GM12878 (cell line): Measurements from ENCODE around the gene LYSMD2. TPM values are rescaled to one million over a fixed set of nuclear protein-coding genes. Genes with fewer than 3 reads are reported as not detected.

ENCODE experiments used
- ATAC-seq: fragments of 200-7000 bp; cut with Tn5 transposase; 3 replicates; pipeline ENCODE4 v1.9.1; 2020; ENCODE audit warnings: mild to moderate bottlenecking, moderate library complexity
- BruUV-seq: library from RNA; stranded (reverse); fragments of 400-500 nt; replicated peaks from 2 replicates; lab custom pipeline; 2021; lab: Mats Ljungman, UMichigan
- CTCF ChIA-PET: fragments of 300-600 bp; sonication (Branson Sonifier 250); formaldehyde crosslinking; extraction: SDS; loops from one replicate; lab custom pipeline; 2021; ENCODE audit warnings: inconsistent platforms; lab: Yijun Ruan, JAX
- POLR2A ChIA-PET: fragments of 350-600 bp; formaldehyde crosslinking; extraction: SDS; loops from one replicate; lab custom pipeline; 2021; ENCODE audit warnings: inconsistent platforms; lab: Charles Lee
- RAD21 ChIA-PET: fragments of 300-600 bp; sonication (Branson Sonifier 250); formaldehyde crosslinking; loops from one replicate; lab custom pipeline; 2023; ENCODE audit warnings: antibody characterized with exemption; ENCODE audit not compliant: unreplicated experiment; lab: Charles Lee
- SMC1A ChIA-PET: fragments of 300-600 bp; sonication (Branson Sonifier 250); formaldehyde crosslinking; loops from one replicate; lab custom pipeline; 2023; ENCODE audit not compliant: unreplicated experiment, uncharacterized antibody; lab: Charles Lee
- DNase-seq: peaks from one replicate; pipeline ENCODE4 v3.0.0-alpha.2; 2011; ENCODE audit warnings: low read depth, low spot score
- FAIRE-seq: peaks from 3 replicates; lab custom pipeline; 2011; peaks lifted over from hg19 to GRCh38; lab: Jason Lieb, UNC
- H2AFZ ChIP-seq: 2 replicates; pipeline ENCODE4 v1.6.0; 2011; ENCODE audit warnings: low read depth, low read length, control low read depth; ENCODE audit not compliant: control insufficient read depth
- H3K27ac ChIP-seq: 2 replicates; pipeline ENCODE4 v1.5.1; 2011; ENCODE audit warnings: control low read depth; ENCODE audit not compliant: control insufficient read depth, insufficient read depth
- H3K27me3 ChIP-seq, 2 experiments: replicated peaks in 1 of 2; 2 replicates each; pipeline versions ENCODE4 v1.6.0 to v1.6.1; 2011; ENCODE audit warnings: low read length in 1 of 2; ENCODE audit not compliant: control insufficient read depth in 2 of 2, insufficient read depth in 2 of 2
- H3K36me3 ChIP-seq, 2 experiments: 2 replicates each; pipeline ENCODE4 v1.5.1; 2011; ENCODE audit warnings: low read length in 1 of 2; ENCODE audit not compliant: control insufficient read depth in 2 of 2, insufficient read depth in 2 of 2
- H3K4me1 ChIP-seq: 2 replicates; pipeline ENCODE4 v1.6.1; 2011; ENCODE audit warnings: mild to moderate bottlenecking, low read length, moderate library complexity, mixed read lengths; ENCODE audit not compliant: control insufficient read depth, insufficient read depth
- H3K4me2 ChIP-seq: 2 replicates; pipeline ENCODE4 v1.6.0; 2011; ENCODE audit warnings: control low read depth; ENCODE audit not compliant: control insufficient read depth, insufficient read depth
- H3K4me3 ChIP-seq: fragments of 200-600 bp; sonication (generic); 2 replicates; pipeline ENCODE4 v1.5.1; 2016
- H3K79me2 ChIP-seq: 2 replicates; pipeline ENCODE4 v1.6.0; 2011; ENCODE audit warnings: low read length; ENCODE audit not compliant: control insufficient read depth, insufficient read depth
- H3K9ac ChIP-seq: 2 replicates; pipeline ENCODE4 v1.8.0; 2011; ENCODE audit warnings: low read length, control low read depth, mixed read lengths; ENCODE audit not compliant: control insufficient read depth, insufficient read depth
- H3K9me3 ChIP-seq: replicated peaks from 3 replicates; pipeline ENCODE4 v1.5.1; 2011; ENCODE audit warnings: mild to moderate bottlenecking, low read length; ENCODE audit not compliant: control insufficient read depth, insufficient read depth
- H4K20me1 ChIP-seq: 2 replicates; pipeline ENCODE4 v1.6.0; 2011; ENCODE audit not compliant: control insufficient read depth, insufficient read depth
- CBX3 ChIP-seq: fragments of 200-600 bp; sonication (generic); IDR thresholded peaks from 2 replicates; pipeline ENCODE4 v1.6.1; 2016; ENCODE audit warnings: low read depth, borderline replicate concordance
- CTCF ChIP-seq, 3 experiments: IDR thresholded peaks in 2 of 3; conservative IDR thresholded peaks in 1 of 3; 2 replicates each; pipeline ENCODE4 v1.5.1; 2011; ENCODE audit warnings: low read depth in 3 of 3, low read length in 3 of 3, mild to moderate bottlenecking in 3 of 3, control low read depth in 2 of 3, moderate library complexity in 2 of 3, inconsistent platforms in 1 of 3, mixed read lengths in 1 of 3; ENCODE audit not compliant: control insufficient read depth in 2 of 3, insufficient read depth in 1 of 3; ENCODE audit errors: extremely low read depth in 1 of 3
- EED ChIP-seq: sonication (generic); IDR thresholded peaks from 2 replicates; pipeline ENCODE4 v1.6.1; 2016; ENCODE audit warnings: antibody characterized with exemption, low read depth
- ETV6 ChIP-seq, 2 experiments: fragments of 450-650 bp in 1 of 2; IDR thresholded peaks in 1 of 2; conservative IDR thresholded peaks in 1 of 2; 2 replicates each; pipeline ENCODE4 v1.6.1; 2014; ENCODE audit warnings: antibody characterized with exemption in 1 of 2, borderline replicate concordance in 1 of 2, low read depth in 1 of 2, mild to moderate bottlenecking in 1 of 2, moderate library complexity in 1 of 2
- IKZF1 ChIP-seq: fragments of 450-650 bp; conservative IDR thresholded peaks from 2 replicates; pipeline ENCODE4 v1.6.1; 2017; ENCODE audit warnings: antibody characterized with exemption, mild to moderate bottlenecking
- JUNB ChIP-seq: IDR thresholded peaks from 2 replicates; pipeline ENCODE4 v1.6.1; 2016; ENCODE audit warnings: antibody characterized with exemption, mild to moderate bottlenecking
- MYB ChIP-seq: fragments of 150-350 bp; IDR thresholded peaks from 2 replicates; pipeline ENCODE4 v1.6.1; 2014; ENCODE audit warnings: mild to moderate bottlenecking, low read depth, low read length, borderline replicate concordance
- NKRF ChIP-seq: fragments of 450-650 bp; conservative IDR thresholded peaks from 2 replicates; pipeline ENCODE4 v1.6.1; 2017; ENCODE audit warnings: mild to moderate bottlenecking, moderate library complexity
- POLR2AphosphoS2 ChIP-seq: IDR thresholded peaks from 2 replicates; pipeline ENCODE4 v1.6.1; 2011; ENCODE audit warnings: low read depth, mild to moderate bottlenecking, low read length, improper control_type of control experiment, moderate library complexity
- RELA ChIP-seq: fragments of 450-650 bp; IDR thresholded peaks from 2 replicates; pipeline ENCODE4 v1.8.0; 2014; ENCODE audit warnings: borderline replicate concordance; ENCODE audit not compliant: partially characterized antibody
- SMARCA5 ChIP-seq: fragments of 450-650 bp; IDR thresholded peaks from 2 replicates; pipeline ENCODE4 v1.6.1; 2017; ENCODE audit warnings: mild to moderate bottlenecking
- ZNF274 ChIP-seq: IDR thresholded peaks from one replicate; pipeline ENCODE4 v1.8.0; 2011; ENCODE audit not compliant: insufficient read length, insufficient read depth
- ZNF384 ChIP-seq: IDR thresholded peaks from 2 replicates; pipeline ENCODE4 v1.6.1; 2012; ENCODE audit warnings: low read depth, mild to moderate bottlenecking, low read length, improper control_type of control experiment, borderline replicate concordance
- ZNF592 ChIP-seq: fragments of 450-650 bp; IDR thresholded peaks from 2 replicates; pipeline ENCODE4 v1.6.1; 2017; ENCODE audit warnings: mild to moderate bottlenecking, moderate library complexity
- WGBS: methylation state at CpG from one replicate; pipeline ENCODE4 v1.1.6; 2016; ENCODE audit warnings: low lambda C conversion rate; ENCODE audit not compliant: insufficient replicate concordance, insufficient coverage; ENCODE audit errors: missing lambda C conversion rate; 5-methylcytosine and 5-hydroxymethylcytosine counted together
- in situ Hi-C: fragments of 300-500 bp; cut with MboI; formaldehyde crosslinking; loops from 9 replicates; pipeline ENCODE4 v1.14.3; 2018; ENCODE audit warnings: mixed read lengths
- intact Hi-C: fragments of 100-400 bp; cut with micrococcal nuclease; formaldehyde crosslinking; loops from one replicate; pipeline ENCODE4 v1.14.2; 2022; ENCODE audit not compliant: unreplicated experiment
- polyA plus RNA-seq, 11 experiments: library from polyadenylated mRNA; depleted of rRNA in 4 of 11; unstranded in 6 of 11; stranded (reverse) in 5 of 11; fragments of >200 nt; fragmentation: Nextera tagmentation in 4 of 11; fragmentation: Illumina TruSeq in 1 of 11; extraction: Ambion mirVana in 4 of 11; extraction: Trizol in 1 of 11; gene quantifications; 1 replicate in 1 of 11; 2 replicates in 10 of 11; pipeline versions ENCODE4 v1.2.1 to v1.2.3, GENCODE V29; 2011 to 2016; ENCODE audit warnings: inconsistent platforms in 2 of 11, missing spikeins in 2 of 11, low read depth in 1 of 11
- total RNA-seq, 4 experiments: library from RNA; depleted of rRNA in 3 of 4; stranded (reverse); fragments of >200 nt in 3 of 4; fragmentation: Illumina TruSeq in 1 of 4; extraction: Trizol in 1 of 4; gene quantifications; 2 replicates each; pipeline versions ENCODE4 v1.2.1 to v1.2.3, GENCODE V29; 2013 to 2021

The LYSMD2 gene
- total and polyA plus RNA-seq, 10 of the 15 experiments (the other 5 are each of a cell fraction or from before 2014, with no cell fraction given) = 30.5 to 61.3 (median 45.4) TPM

- H3K27ac ChIP-seq = no peak overlapping the region
- TF ChIP-seq EED (no peak), ZNF384 (no peak), JUNB (no peak), MYB (no peak), ETV6 (conservative IDR thresholded peaks at IDR 0.05 in 1 of 2, IDR thresholded peaks at IDR 0.05 in 1 of 2; ENCODE audit: borderline replicate concordance in 1 of 2, low read depth in 1 of 2) (no peak), ZNF592 (no peak), CBX3 (no peak), SMARCA5 (no peak), IKZF1 (no peak), NKRF (no peak), ZNF274 (no peak), RELA (no peak), POLR2AphosphoS2 (no peak), CTCF (IDR thresholded peaks at IDR 0.05 in 2 of 3, conservative IDR thresholded peaks at IDR 0.05 in 1 of 3; ENCODE audit: control insufficient read depth in 2 of 3, extremely low read depth in 1 of 3, insufficient read depth in 1 of 3, low read depth in 3 of 3, low read length in 3 of 3) (no peak)
- DNase-seq (no peak), ATAC-seq (no peak), FAIRE-seq (no peak)
- no peak overlapping the region for H3K4me2 ChIP-seq
- ChIA-PET CTCF (interaction anchor here (0.6 to 10.1 kb wide), 6 partner anchors 19 to 292 kb away, joined by 3 to 136 read pairs (median 3); no protein-coding TSS in a partner anchor), SMC1A (interaction anchor here (0.7 to 5.2 kb wide), 7 partner anchors 10 to 202 kb away, joined by 3 to 45 read pairs (median 3); no protein-coding TSS in a partner anchor), POLR2A (interaction anchor here (1.9 kb wide), 1 partner anchor 11 kb away, joined by 6 read pairs; no protein-coding TSS in a partner anchor), RAD21 (interaction anchor here (0.9 to 5.5 kb wide), 5 partner anchors 13 to 118 kb away, joined by 3 to 33 read pairs (median 27); no protein-coding TSS in a partner anchor)
- H3K9me3 ChIP-seq = no peaks in the 10 kb centered on the region
- peaks cover 39% of the 10 kb centered on the region for H3K79me2 ChIP-seq
- no peaks in the 10 kb centered on the region for H3K27me3 ChIP-seq
- WGBS = 100% methylated on average over 2 of the region's 2 CpGs
- intact Hi-C loops = loop anchor here (5.0 to 10.0 kb wide), 3 partner anchors 114 to 366 kb away; partner anchors contain the start of gene DMXL2
- no peak overlapping the region for H3K9ac ChIP-seq
- H2AFZ ChIP-seq = no peak overlapping the region
- H3K36me3 ChIP-seq = no peaks in the 10 kb centered on the region
- no peak overlapping the region for H3K4me3 ChIP-seq
- in situ Hi-C loops = no loop called here
- BruUV-seq = no TSS peak
- no peaks in the 10 kb centered on the region for H4K20me1 ChIP-seq
- peaks cover 10% of the 10 kb centered on the region; the same call in 1 of the 2 replicates for H3K4me1 ChIP-seq
Observed at GRCh38 chr15:51739061-51739712, 1.7 kb upstream of the LYSMD2 start.
